H1 (cell line): Measurements from ENCODE around the gene S100G. TPM values are rescaled to one million over a fixed set of nuclear protein-coding genes. Genes with fewer than 3 reads are reported as not detected.

Source experiments
- CTCF ChIA-PET: fragments of 300-600 bp; sonication (Branson Sonifier 250); formaldehyde crosslinking; loops from one replicate; lab custom pipeline; 2021; ENCODE audit not compliant: partially characterized antibody; lab: Charles Lee
- POLR2A ChIA-PET: fragments of 300-600 bp; sonication (Branson Sonifier 250); formaldehyde crosslinking; loops from one replicate; lab custom pipeline; 2021; ENCODE audit warnings: inconsistent platforms; ENCODE audit not compliant: partially characterized antibody; lab: Charles Lee
- DNase-seq, 2 experiments: peaks; one replicate each; pipeline versions ENCODE4 v3.0.0 to v3.0.0-alpha.2; 2010 to 2022; ENCODE audit warnings: low spot score in 2 of 2, low read depth in 1 of 2, mixed read lengths in 1 of 2
- FAIRE-seq: peaks from 2 replicates; lab custom pipeline; 2011; peaks lifted over from hg19 to GRCh38; lab: Jason Lieb, UNC
- H2AFZ ChIP-seq: 2 replicates; pipeline ENCODE4 v1.8.1; 2012; ENCODE audit warnings: low read length, inconsistent platforms
- H2AK5ac ChIP-seq: 2 replicates; pipeline ENCODE4 v1.6.1; 2013; ENCODE audit warnings: low read depth, low read length
- H2BK120ac ChIP-seq: replicated peaks from 2 replicates; pipeline ENCODE3; 2013; ENCODE audit warnings: low read depth, low read length, inconsistent platforms
- H2BK12ac ChIP-seq: 2 replicates; pipeline ENCODE4 v1.6.1; 2013; ENCODE audit warnings: low read depth, low read length
- H2BK15ac ChIP-seq: 2 replicates; pipeline ENCODE4 v1.6.1; 2013; ENCODE audit warnings: low read length
- H2BK20ac ChIP-seq: 2 replicates; pipeline ENCODE4 v1.6.1; 2013; ENCODE audit warnings: low read length
- H2BK5ac ChIP-seq: 2 replicates; pipeline ENCODE4 v1.6.1; 2013; ENCODE audit warnings: low read depth, low read length
- H3K14ac ChIP-seq: 2 replicates; pipeline ENCODE4 v1.6.1; 2013; ENCODE audit warnings: inconsistent platforms; ENCODE audit not compliant: insufficient read length
- H3K18ac ChIP-seq: 2 replicates; pipeline ENCODE4 v1.6.1; 2013; ENCODE audit warnings: low read length; ENCODE audit errors: extremely low read depth
- H3K23ac ChIP-seq: 2 replicates; pipeline ENCODE4 v1.6.1; 2013; ENCODE audit warnings: inconsistent platforms; ENCODE audit not compliant: insufficient read length
- H3K23me2 ChIP-seq: 2 replicates; pipeline ENCODE4 v1.6.1; 2013; ENCODE audit warnings: low read depth, low read length
- H3K27ac ChIP-seq: 2 replicates; pipeline ENCODE4 v1.6.1; 2011; ENCODE audit warnings: low read depth, low read length, inconsistent platforms
- H3K27me3 ChIP-seq, 4 experiments: replicated peaks in 1 of 4; 1 replicate in 1 of 4; 2 replicates in 3 of 4; pipeline versions ENCODE4 v1.6.1 to v1.8.1; 2011 to 2013; ENCODE audit warnings: low read length in 3 of 4, mild to moderate bottlenecking in 3 of 4, inconsistent platforms in 2 of 4, mixed read lengths in 2 of 4, moderate library complexity in 1 of 4; ENCODE audit not compliant: control insufficient read depth in 3 of 4, insufficient read depth in 3 of 4; ENCODE audit errors: extremely low read depth in 1 of 4
- H3K36me3 ChIP-seq, 4 experiments: 2 replicates each; pipeline versions ENCODE4 v1.6.1 to v1.8.1; 2011 to 2013; ENCODE audit warnings: mild to moderate bottlenecking in 4 of 4, low read length in 3 of 4, moderate library complexity in 2 of 4, control low read depth in 1 of 4, inconsistent platforms in 1 of 4; ENCODE audit not compliant: insufficient read depth in 4 of 4, control insufficient read depth in 2 of 4
- H3K4ac ChIP-seq: replicated peaks from 2 replicates; pipeline ENCODE3; 2013; ENCODE audit warnings: low read length, low read depth, mixed read lengths, inconsistent platforms; ENCODE audit not compliant: insufficient read length
- H3K4me1 ChIP-seq, 4 experiments: replicated peaks in 1 of 4; 1 replicate in 1 of 4; 2 replicates in 3 of 4; pipeline versions ENCODE4 v1.6.1 to v1.8.1; 2011 to 2013; ENCODE audit warnings: low read length in 3 of 4, inconsistent platforms in 2 of 4, mixed read lengths in 1 of 4; ENCODE audit not compliant: insufficient read depth in 4 of 4, control insufficient read depth in 3 of 4
- H3K4me2 ChIP-seq, 2 experiments: 2 replicates each; pipeline versions ENCODE4 v1.6.1 to v1.8.1; 2011 to 2013; ENCODE audit warnings: low read depth in 2 of 2, low read length in 2 of 2, control low read depth in 1 of 2, inconsistent platforms in 1 of 2, mild to moderate bottlenecking in 1 of 2; ENCODE audit not compliant: insufficient read depth in 1 of 2
- H3K4me3 ChIP-seq, 4 experiments: fragments of 200-600, 300-600 bp in 1 of 4; sonication (generic), shearing (Covaris generic), sonication (Bioruptor Twin) in 1 of 4; 2 replicates each; pipeline versions ENCODE4 v1.5.1 to v1.8.1; 2011 to 2016; ENCODE audit warnings: low read length in 4 of 4, low read depth in 3 of 4, control low read depth in 2 of 4, inconsistent platforms in 2 of 4, mild to moderate bottlenecking in 2 of 4, mixed read lengths in 1 of 4, moderate library complexity in 1 of 4; ENCODE audit not compliant: insufficient read depth in 2 of 4; ENCODE audit errors: extremely low read depth in 1 of 4
- H3K56ac ChIP-seq: replicated peaks from 2 replicates; pipeline ENCODE3; 2013; ENCODE audit warnings: low read depth, mild to moderate bottlenecking, mixed read lengths, low read length, inconsistent platforms; ENCODE audit not compliant: insufficient read length
- H3K79me1 ChIP-seq: 2 replicates; pipeline ENCODE4 v1.6.1; 2013; ENCODE audit warnings: low read depth, low read length, control low read depth
- H3K79me2 ChIP-seq, 2 experiments: 2 replicates each; pipeline versions ENCODE4 v1.6.1 to v1.8.1; 2012 to 2013; ENCODE audit warnings: low read length in 2 of 2, mild to moderate bottlenecking in 2 of 2, inconsistent platforms in 1 of 2; ENCODE audit not compliant: insufficient read depth in 2 of 2, control insufficient read depth in 1 of 2
- H3K9ac ChIP-seq, 4 experiments: replicated peaks in 1 of 4; 1 replicate in 1 of 4; 2 replicates in 3 of 4; pipeline versions ENCODE4 v1.6.1 to v1.8.1; 2011 to 2013; ENCODE audit warnings: low read depth in 3 of 4, low read length in 3 of 4, control low read depth in 2 of 4, mild to moderate bottlenecking in 2 of 4, moderate library complexity in 2 of 4, inconsistent platforms in 1 of 4; ENCODE audit errors: extremely low read depth in 1 of 4
- H3K9me3 ChIP-seq, 2 experiments: 2 replicates each; pipeline versions ENCODE4 v1.6.1 to v1.8.1; 2012 to 2013; ENCODE audit warnings: mild to moderate bottlenecking in 2 of 2, moderate library complexity in 2 of 2, control low read depth in 1 of 2, inconsistent platforms in 1 of 2, low read depth in 1 of 2, low read length in 1 of 2, mixed read lengths in 1 of 2; ENCODE audit not compliant: insufficient read depth in 2 of 2
- H4K20me1 ChIP-seq, 2 experiments: replicated peaks in 1 of 2; 2 replicates each; pipeline versions ENCODE3 to v1.8.1; 2011 to 2013; ENCODE audit warnings: inconsistent platforms in 2 of 2, low read length in 2 of 2, mild to moderate bottlenecking in 1 of 2; ENCODE audit not compliant: insufficient read depth in 2 of 2, control insufficient read depth in 1 of 2
- H4K5ac ChIP-seq: 2 replicates; pipeline ENCODE4 v1.6.1; 2013; ENCODE audit warnings: low read length, low read depth, mixed read lengths, inconsistent platforms; ENCODE audit not compliant: insufficient read length
- H4K8ac ChIP-seq: 2 replicates; pipeline ENCODE4 v1.8.0; 2013; ENCODE audit warnings: mild to moderate bottlenecking, moderate library complexity, low read length, inconsistent platforms; ENCODE audit not compliant: insufficient read depth; ENCODE audit errors: extremely low read depth
- H4K91ac ChIP-seq: replicated peaks from 2 replicates; pipeline ENCODE3; 2013; ENCODE audit warnings: low read length, mixed read lengths, inconsistent platforms; ENCODE audit not compliant: insufficient read length
- CHD2 ChIP-seq: IDR thresholded peaks from 2 replicates; pipeline ENCODE4 v1.6.1; 2012; ENCODE audit warnings: low read length, improper control_type of control experiment
- CTCF ChIP-seq, 3 experiments: IDR thresholded peaks; 1 replicate in 2 of 3; 2 replicates in 1 of 3; pipeline versions ENCODE4 v1.5.1 to v1.6.1; 2011; ENCODE audit warnings: low read length in 3 of 3, mild to moderate bottlenecking in 3 of 3, inconsistent platforms in 2 of 3, low read depth in 1 of 3, moderate library complexity in 1 of 3; ENCODE audit not compliant: insufficient read depth in 1 of 3; ENCODE audit errors: control extremely low read depth in 1 of 3
- WGBS, 2 experiments: shearing (Covaris generic) in 1 of 2; methylation state at CpG; one replicate each; pipeline versions ENCODE4 v1.1.6 to v1.1.7; 2013 to 2015; ENCODE audit warnings: low lambda C conversion rate in 2 of 2, mixed read lengths in 2 of 2, inconsistent platforms in 1 of 2, low coverage in 1 of 2, missing lambda C conversion rate in 1 of 2; ENCODE audit not compliant: insufficient replicate concordance in 2 of 2, insufficient coverage in 1 of 2, insufficient read length in 1 of 2; ENCODE audit errors: extremely low coverage in 1 of 2, missing lambda C conversion rate in 1 of 2; 5-methylcytosine and 5-hydroxymethylcytosine counted together
- polyA plus RNA-seq, 7 experiments: library from polyadenylated mRNA; depleted of rRNA in 3 of 7; stranded (reverse) in 5 of 7; unstranded in 2 of 7; fragments of >200 nt in 5 of 7; fragments of 200-250 nt in 2 of 7; gene quantifications; 1 replicate in 5 of 7; 2 replicates in 1 of 7; 4 replicates in 1 of 7; pipeline versions ENCODE4 v1.2.1 to v1.2.3, GENCODE V29; 2011 to 2013; ENCODE audit warnings: missing spikeins in 2 of 7, mixed read lengths in 2 of 7
- total RNA-seq: library from RNA; stranded (reverse); fragmentation: NEBNext Ultra II Directional; extraction: Animal tissue kit (Norgen Biotek cat#: 25700); gene quantifications from 2 replicates; pipeline ENCODE4 v1.2.1, GENCODE V29; 2021

Gene S100G
- total and polyA plus RNA-seq, 2 of the 8 experiments (the other 6 are each of a cell fraction or from before 2014, with no cell fraction given): not detected

DNA sequence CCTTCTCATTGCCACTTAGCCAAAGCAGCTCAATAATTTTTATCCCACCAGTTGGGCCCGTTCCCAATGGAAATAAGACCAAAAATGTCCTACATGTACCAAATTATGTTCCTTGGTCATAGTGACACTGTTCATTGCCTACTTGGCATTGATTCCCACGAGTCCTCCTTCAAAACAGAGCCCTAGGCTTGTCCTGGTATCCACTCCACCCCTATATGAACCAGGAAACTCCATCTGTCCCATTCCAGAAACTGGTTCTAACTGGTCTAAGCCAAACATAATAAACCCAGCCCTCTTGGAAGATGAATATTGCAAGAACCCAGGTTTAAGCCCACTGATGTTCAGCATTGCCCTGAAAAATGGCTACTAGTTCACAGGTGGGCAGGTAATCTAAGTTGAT is 30.9 kb upstream of the S100G start:
- peaks cover 0 to 27% (median 3%) of the 10 kb centered on the region in 4 experiments; a peak in 3 of 8 replicates for H3K36me3 ChIP-seq
- TF ChIP-seq CTCF (IDR thresholded peaks at IDR 0.05; ENCODE audit: control extremely low read depth in 1 of 3, insufficient read depth in 1 of 3, low read depth in 1 of 3, low read length in 3 of 3) (no peak), CHD2 (no peak)
- no peak overlapping the region for H2BK12ac ChIP-seq
- CTCF ChIA-PET: interaction anchor here (0.6 kb wide), 2 partner anchors 10 to 34 kb away, joined by 3 read pairs; no protein-coding TSS in a partner anchor
- no peaks in the 10 kb centered on the region for H3K4me1 ChIP-seq
- FAIRE-seq (no peak), DNase-seq (no peak)
- H4K5ac ChIP-seq: no peak overlapping the region
- no peak overlapping the region for H3K56ac ChIP-seq
- no peak overlapping the region for H3K9ac ChIP-seq
- H3K27ac ChIP-seq: no peak overlapping the region
- H3K9me3 ChIP-seq: no peaks in the 10 kb centered on the region
- no peak overlapping the region for H2AK5ac ChIP-seq
- no peak overlapping the region for H3K4ac ChIP-seq
- 84% methylated on average over 2 of the region's 2 CpGs; no CpG with 5 or more reads in 1 of the 2 experiments for WGBS, 2 experiments
- H4K91ac ChIP-seq: no peak overlapping the region
- POLR2A ChIA-PET: no interaction called here
- H2BK5ac ChIP-seq: no peak overlapping the region
- no peak overlapping the region for H2AFZ ChIP-seq
- H3K4me3 ChIP-seq: no peak overlapping the region
- H2BK20ac ChIP-seq: no peak overlapping the region
- no peaks in the 10 kb centered on the region for H3K79me1 ChIP-seq
- no peaks in the 10 kb centered on the region for H3K23me2 ChIP-seq
- H4K8ac ChIP-seq: no peak overlapping the region
- H4K20me1 ChIP-seq: no peaks in the 10 kb centered on the region
- no peak overlapping the region for H3K23ac ChIP-seq
- H3K14ac ChIP-seq: no peak overlapping the region
- no peaks in the 10 kb centered on the region for H3K79me2 ChIP-seq
- no peak overlapping the region for H3K18ac ChIP-seq
- no peaks in the 10 kb centered on the region for H3K27me3 ChIP-seq
- no peak overlapping the region for H3K4me2 ChIP-seq
- H2BK15ac ChIP-seq: no peak overlapping the region
- H2BK120ac ChIP-seq: no peak overlapping the region
